ENCODE data around the gene ZNF107. TPM values are rescaled to one million over a fixed set of nuclear protein-coding genes. Genes with fewer than 3 reads are reported as not detected.

Gene ZNF107
- total and polyA plus RNA-seq, 2 of the 4 experiments (the other 2 are of a cell fraction) = 2.0 to 2.5 TPM

DNA sequence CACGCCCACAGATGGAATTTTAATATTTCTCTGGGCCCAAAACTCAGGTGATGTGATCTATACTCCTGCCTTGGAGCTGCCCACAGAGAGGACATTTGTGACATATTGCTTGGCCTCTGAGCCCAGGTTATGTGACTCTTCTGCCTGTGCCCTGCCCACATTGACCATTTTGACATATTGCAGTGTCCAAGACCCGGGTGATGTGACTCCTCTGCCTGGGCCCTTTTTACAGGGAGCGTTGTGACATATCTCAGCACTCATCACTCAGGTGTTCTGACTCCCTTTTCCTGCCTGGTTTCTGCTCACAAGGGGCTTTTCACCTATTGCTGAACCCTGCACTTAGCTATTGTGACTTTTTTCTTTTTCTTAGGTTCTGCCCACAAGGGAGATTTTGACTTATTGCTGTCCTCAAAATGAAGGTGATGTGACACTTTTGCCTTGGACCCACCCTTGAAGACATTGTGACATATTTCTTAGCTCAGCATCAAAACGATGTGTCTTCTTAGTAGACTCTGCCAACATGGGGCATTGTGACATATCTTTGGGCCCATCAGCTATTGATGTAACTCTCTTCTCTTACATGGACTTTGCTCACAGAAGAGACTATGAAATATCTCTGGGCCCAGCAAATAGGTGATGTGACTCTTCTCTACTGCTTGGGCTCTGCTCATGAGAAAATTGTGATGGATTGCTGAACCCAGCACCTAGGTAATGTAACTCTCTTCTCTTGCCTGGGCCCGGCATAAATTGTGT lies 11.0 kb upstream of the ZNF107 start:
- ChIA-PET CTCF (no interaction called here), POLR2A (ENCODE audit: unreplicated experiment) (no interaction called here)
- Histone ChIP-seq H3K27me3 (ENCODE audit: control insufficient read depth, insufficient read depth, low read length) (no peaks in the 10 kb centered on the region), H2AK9ac (replicated peaks; ENCODE audit: low read depth, low read length, poor library complexity) (no peak overlapping the region), H3K9me3 (ENCODE audit: control insufficient read depth, insufficient read depth, low read length) (peaks cover 7% of the 10 kb centered on the region; the same call in 1 of the 2 replicates), H3K9me1 (ENCODE audit: insufficient read depth, low read length) (no peaks in the 10 kb centered on the region), H4K91ac (ENCODE audit: insufficient read depth, low read depth, low read length) (no peak overlapping the region), H3K79me1 (ENCODE audit: low read depth in 1 of 2, low read length in 2 of 2) (no peaks in the 10 kb centered on the region), H3K14ac (replicated peaks; ENCODE audit: low read depth, low read length) (no peak overlapping the region), H3K4me2 (ENCODE audit: low read depth, low read length) (no peak overlapping the region), H3K56ac (ENCODE audit: extremely low read depth, insufficient read depth, low read length) (no peak overlapping the region), H4K5ac (ENCODE audit: low read depth, low read length) (no peak overlapping the region), H2BK120ac (ENCODE audit: low read depth, low read length) (no peak overlapping the region), H3K18ac (ENCODE audit: low read depth, low read length) (no peak overlapping the region), H3K4ac (ENCODE audit: low read depth, low read length) (no peak overlapping the region), H2BK5ac (ENCODE audit: low read depth, low read length, poor library complexity, severe bottlenecking) (no peak overlapping the region), H2AFZ (replicated peaks; ENCODE audit: low read length, poor library complexity) (no peak overlapping the region), H3K23ac (ENCODE audit: low read depth, low read length) (no peak overlapping the region), H3K27ac (ENCODE audit: insufficient read depth, low read length) (no peak overlapping the region), H3K4me1 (ENCODE audit: control insufficient read depth, insufficient read depth, low read length) (no peaks in the 10 kb centered on the region), H2BK20ac (ENCODE audit: low read depth, low read length) (no peak overlapping the region), H2AK5ac (ENCODE audit: low read depth, low read length) (no peak overlapping the region), H3K36me3 (ENCODE audit: control insufficient read depth, insufficient read depth, low read length) (no peaks in the 10 kb centered on the region), H4K20me1 (ENCODE audit: insufficient read depth, low read length) (no peaks in the 10 kb centered on the region), H3K9ac (ENCODE audit: low read depth, low read length) (no peak overlapping the region), H4K8ac (ENCODE audit: low read depth in 2 of 2, low read length in 2 of 2) (no peak overlapping the region), H2BK15ac (ENCODE audit: low read depth, low read length) (no peak overlapping the region), H3K4me3 (ENCODE audit: insufficient read depth, low read depth, low read length) (no peak overlapping the region)
- no TSS peak for BruUV-seq (replicated peaks)
- WGBS, 2 experiments (ENCODE audit: extremely low coverage in 2 of 2, insufficient read length in 1 of 2) = 40% methylated on average over 3 of the region's 5 CpGs; no CpG with 5 or more reads in 1 of the 2 experiments
- intact Hi-C loops (cut with micrococcal nuclease) = no loop called here
- ATAC-seq (ENCODE audit: low read depth) (no peak), DNase-seq (no peak)
- TF ChIP-seq BHLHE40 (IDR thresholded peaks at IDR 0.05; ENCODE audit: low read depth, low read length) = no peak
- no peak for TF ChIP-seq SMC3 (IDR thresholded peaks at IDR 0.05; ENCODE audit: low read depth, low read length)
- no peak for TF ChIP-seq FOS (IDR thresholded peaks at IDR 0.05; ENCODE audit: low read depth, low read length)
- no peak for TF ChIP-seq RCOR1 (IDR thresholded peaks at IDR 0.05; ENCODE audit: insufficient replicate concordance, low read length)
- no peak for TF ChIP-seq NFE2L2 (IDR thresholded peaks at IDR 0.05; ENCODE audit: low read depth, low read length)
- no peak for TF ChIP-seq MXI1 (IDR thresholded peaks at IDR 0.05; ENCODE audit: borderline replicate concordance, low read depth, low read length)
- no peak for TF ChIP-seq MAFK (IDR thresholded peaks at IDR 0.05; ENCODE audit: low read depth, low read length)
- no peak for TF ChIP-seq CHD1 (IDR thresholded peaks at IDR 0.05; ENCODE audit: low read depth, low read length)
- no peak for TF ChIP-seq CEBPB (IDR thresholded peaks at IDR 0.05; ENCODE audit: low read depth, low read length)
- TF ChIP-seq RFX5 (IDR thresholded peaks at IDR 0.05; ENCODE audit: low read depth, low read length) = no peak
- TF ChIP-seq, protein P1, sequence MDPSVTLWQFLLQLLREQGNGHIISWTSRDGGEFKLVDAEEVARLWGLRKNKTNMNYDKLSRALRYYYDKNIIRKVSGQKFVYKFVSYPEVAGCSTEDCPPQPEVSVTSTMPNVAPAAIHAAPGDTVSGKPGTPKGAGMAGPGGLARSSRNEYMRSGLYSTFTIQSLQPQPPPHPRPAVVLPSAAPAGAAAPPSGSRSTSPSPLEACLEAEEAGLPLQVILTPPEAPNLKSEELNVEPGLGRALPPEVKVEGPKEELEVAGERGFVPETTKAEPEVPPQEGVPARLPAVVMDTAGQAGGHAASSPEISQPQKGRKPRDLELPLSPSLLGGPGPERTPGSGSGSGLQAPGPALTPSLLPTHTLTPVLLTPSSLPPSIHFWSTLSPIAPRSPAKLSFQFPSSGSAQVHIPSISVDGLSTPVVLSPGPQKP (IDR thresholded peaks at IDR 0.05; ENCODE audit: borderline replicate concordance, low read depth, low read length) = no peak
- TF ChIP-seq, protein P2, sequence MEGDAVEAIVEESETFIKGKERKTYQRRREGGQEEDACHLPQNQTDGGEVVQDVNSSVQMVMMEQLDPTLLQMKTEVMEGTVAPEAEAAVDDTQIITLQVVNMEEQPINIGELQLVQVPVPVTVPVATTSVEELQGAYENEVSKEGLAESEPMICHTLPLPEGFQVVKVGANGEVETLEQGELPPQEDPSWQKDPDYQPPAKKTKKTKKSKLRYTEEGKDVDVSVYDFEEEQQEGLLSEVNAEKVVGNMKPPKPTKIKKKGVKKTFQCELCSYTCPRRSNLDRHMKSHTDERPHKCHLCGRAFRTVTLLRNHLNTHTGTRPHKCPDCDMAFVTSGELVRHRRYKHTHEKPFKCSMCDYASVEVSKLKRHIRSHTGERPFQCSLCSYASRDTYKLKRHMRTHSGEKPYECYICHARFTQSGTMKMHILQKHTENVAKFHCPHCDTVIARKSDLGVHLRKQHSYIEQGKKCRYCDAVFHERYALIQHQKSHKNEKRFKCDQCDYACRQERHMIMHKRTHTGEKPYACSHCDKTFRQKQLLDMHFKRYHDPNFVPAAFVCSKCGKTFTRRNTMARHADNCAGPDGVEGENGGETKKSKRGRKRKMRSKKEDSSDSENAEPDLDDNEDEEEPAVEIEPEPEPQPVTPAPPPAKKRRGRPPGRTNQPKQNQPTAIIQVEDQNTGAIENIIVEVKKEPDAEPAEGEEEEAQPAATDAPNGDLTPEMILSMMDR (conservative IDR thresholded peaks at IDR 0.05; ENCODE audit: low read depth, low read length) = no peak
- no peak for TF ChIP-seq RAD21 (IDR thresholded peaks at IDR 0.05; ENCODE audit: low read length)
- no peak for TF ChIP-seq POLR2A (IDR thresholded peaks at IDR 0.05; ENCODE audit: low read depth, low read length)
- TF ChIP-seq MAZ (IDR thresholded peaks at IDR 0.05; ENCODE audit: borderline replicate concordance, low read depth, low read length) = no peak
- TF ChIP-seq, protein P3, sequence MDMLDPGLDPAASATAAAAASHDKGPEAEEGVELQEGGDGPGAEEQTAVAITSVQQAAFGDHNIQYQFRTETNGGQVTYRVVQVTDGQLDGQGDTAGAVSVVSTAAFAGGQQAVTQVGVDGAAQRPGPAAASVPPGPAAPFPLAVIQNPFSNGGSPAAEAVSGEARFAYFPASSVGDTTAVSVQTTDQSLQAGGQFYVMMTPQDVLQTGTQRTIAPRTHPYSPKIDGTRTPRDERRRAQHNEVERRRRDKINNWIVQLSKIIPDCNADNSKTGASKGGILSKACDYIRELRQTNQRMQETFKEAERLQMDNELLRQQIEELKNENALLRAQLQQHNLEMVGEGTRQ (IDR thresholded peaks at IDR 0.05; ENCODE audit: low read depth, low read length) = no peak
- in situ Hi-C loops (cut with MboI; ENCODE audit: low sequenced_read_pairs) = no loop called here
- dilution Hi-C loops (cut with HindIII; ENCODE audit: low sequenced_read_pairs, unreplicated experiment) = no loop called here
